ENCODE data around the gene TPCN2. TPM values are rescaled to one million over a fixed set of nuclear protein-coding genes. Genes with fewer than 3 reads are reported as not detected.
A peak's percentile ranks its signal among the peaks of the same experiment; 100 is the strongest.

TPCN2 gene
- total and polyA plus RNA-seq, 9 of the 15 experiments (the other 6 are each of a cell fraction or from before 2014, with no cell fraction given): 0.66 to 10.2 (median 4.6) TPM

GRCh38 chr11:69162505-69162904 lies 113.8 kb downstream of the TPCN2 start (continued):
- TF ChIP-seq SIN3A (IDR thresholded peaks at IDR 0.05; ENCODE audit: borderline replicate concordance in 2 of 2, control insufficient read depth in 1 of 2, low read depth in 2 of 2, low read length in 2 of 2): no peak
- TF ChIP-seq POLR3A (IDR thresholded peaks at IDR 0.05; ENCODE audit: borderline replicate concordance, extremely low read depth, insufficient read depth, insufficient read length): no peak
- TF ChIP-seq E2F6 (IDR thresholded peaks at IDR 0.05; ENCODE audit: borderline replicate concordance in 1 of 2, extremely low read depth in 1 of 2, insufficient read depth in 1 of 2, insufficient read length in 1 of 2, low read depth in 1 of 2, low read length in 1 of 2, poor library complexity in 1 of 2, severe bottlenecking in 1 of 2): peak in 1 of 2 experiments; percentile 7
- TF ChIP-seq ZNF436 (CRISPR knock-in tag; IDR thresholded peaks at IDR 0.05): no peak
- no peak for TF ChIP-seq KLF6 (CRISPR knock-in tag; IDR thresholded peaks at IDR 0.05; ENCODE audit: borderline replicate concordance)

- no peak for FAIRE-seq
- Histone ChIP-seq H3K9ac (ENCODE audit: insufficient read depth in 1 of 2, low read depth in 2 of 2, low read length in 2 of 2) (no peak overlapping the region), H3K9me3 (replicated peaks; ENCODE audit: control insufficient read depth, insufficient read depth, low read depth, low read length) (no peaks in the 10 kb centered on the region), H3K4me2 (ENCODE audit: insufficient read depth, low read length) (no peak overlapping the region), H2AFZ (ENCODE audit: low read depth, low read length) (no peak overlapping the region), H3K4me1 (replicated peaks in 1 of 2; ENCODE audit: control insufficient read depth in 2 of 2, insufficient read depth in 2 of 2, low read length in 2 of 2) (peaks cover 7 to 16% of the 10 kb centered on the region in 2 experiments; a peak in 3 of 5 replicates), H3K4me3 (no peak overlapping the region), H4K20me1 (replicated peaks; ENCODE audit: control insufficient read depth, insufficient read depth, low read length) (no peaks in the 10 kb centered on the region), H3K27ac (ENCODE audit: extremely low read depth, low read depth, low read length) (no peak overlapping the region), H3K27me3 (ENCODE audit: control insufficient read depth in 2 of 2, insufficient read depth in 2 of 2, low read length in 2 of 2) (peaks cover 0 to 32% of the 10 kb centered on the region in 2 experiments; a peak in 2 of 5 replicates), H3K36me3 (ENCODE audit: control insufficient read depth, insufficient read depth, low read length) (no peaks in the 10 kb centered on the region), H3K9me1 (ENCODE audit: control insufficient read depth, insufficient read depth, low read length) (no peaks in the 10 kb centered on the region), H3K79me2 (ENCODE audit: control insufficient read depth, insufficient read depth, low read length) (no peaks in the 10 kb centered on the region)
- 4% methylated on average over 1 of the region's 1 CpG for WGBS (ENCODE audit: insufficient coverage, low coverage, missing lambda C conversion rate)
- in situ Hi-C loops (cut with MboI): no loop called here
- intact Hi-C loops (cut with micrococcal nuclease): no loop called here
- ChIA-PET CTCF (ENCODE audit: low intra/inter-chr PET ratio) (no interaction called here), POLR2A (interaction anchor here (0.7 kb wide), 1 partner anchor 250 kb away, joined by 3 read pairs; no protein-coding TSS in a partner anchor)
- no TSS peak for BruUV-seq (replicated peaks)
- ATAC-seq: no peak
- no peak for TF ChIP-seq L3MBTL2 (IDR thresholded peaks at IDR 0.05)
- no peak for TF ChIP-seq CTCF (IDR thresholded peaks at IDR 0.05 in 2 of 3, conservative IDR thresholded peaks at IDR 0.05 in 1 of 3; ENCODE audit: insufficient read depth in 2 of 3, low read depth in 1 of 3, low read length in 3 of 3)
- TF ChIP-seq ZNF324 (CRISPR knock-in tag; IDR thresholded peaks at IDR 0.05): peak; percentile 92
- no peak for DNase-seq (ENCODE audit: extremely low read depth in 1 of 4, low spot score in 3 of 4)
Observed at GRCh38 chr11:69163842-69164241, 115.1 kb downstream of the TPCN2 start.

Data from K562 (cell line).